Right renal cortex interstitium (tissue), 3 donors: ENCODE results near the gene GRIK4. TPM values are rescaled to one million over a fixed set of nuclear protein-coding genes. Genes with fewer than 3 reads are reported as not detected.

Experiments used
- DNase-seq, 3 donors: peaks; one replicate each; pipeline ENCODE4 v3.0.0-alpha.2; 2013; ENCODE audit warnings: low read depth in 3 of 3, low spot score in 2 of 3
- polyA plus RNA-seq, 3 donors: library from polyadenylated mRNA; unstranded; fragments of 120-200 nt; gene quantifications; one replicate each; pipeline ENCODE4 v1.2.1, GENCODE V29; 2013; ENCODE audit not compliant: insufficient read length in 3 of 3

GRIK4 gene
- polyA plus RNA-seq, 3 donors, result 0.93 to 1.3 (median 1.1) TPM

GRCh38 chr11:120793806-120794479 is 282.4 kb downstream of the GRIK4 start:
- no peak for DNase-seq

DNA sequence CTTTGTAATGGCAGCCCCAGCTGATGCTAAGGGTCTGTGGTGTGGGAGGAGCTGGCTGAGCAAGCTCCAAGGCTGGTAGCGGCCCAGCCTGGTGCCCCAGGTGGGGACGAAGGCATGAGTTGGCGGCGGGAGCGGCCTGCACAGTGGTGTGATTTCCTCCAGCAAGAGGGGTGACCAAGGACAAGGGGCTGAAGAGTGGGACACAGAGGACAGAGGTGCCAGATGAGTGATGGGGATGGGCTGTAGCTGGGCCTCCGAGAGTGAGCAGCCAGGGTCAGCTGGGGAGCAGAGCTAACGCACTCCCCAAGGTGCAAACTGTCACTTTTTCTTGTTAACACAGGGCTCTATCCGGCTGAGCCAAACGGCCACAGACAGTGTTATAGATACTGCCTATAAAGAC is 283.2 kb downstream of the GRIK4 start:
- no peak for DNase-seq

- DNase-seq, result no peak
These were observed 283.6 kb downstream of the GRIK4 start for GRCh38 chr11:120795185-120795584.

DNA sequence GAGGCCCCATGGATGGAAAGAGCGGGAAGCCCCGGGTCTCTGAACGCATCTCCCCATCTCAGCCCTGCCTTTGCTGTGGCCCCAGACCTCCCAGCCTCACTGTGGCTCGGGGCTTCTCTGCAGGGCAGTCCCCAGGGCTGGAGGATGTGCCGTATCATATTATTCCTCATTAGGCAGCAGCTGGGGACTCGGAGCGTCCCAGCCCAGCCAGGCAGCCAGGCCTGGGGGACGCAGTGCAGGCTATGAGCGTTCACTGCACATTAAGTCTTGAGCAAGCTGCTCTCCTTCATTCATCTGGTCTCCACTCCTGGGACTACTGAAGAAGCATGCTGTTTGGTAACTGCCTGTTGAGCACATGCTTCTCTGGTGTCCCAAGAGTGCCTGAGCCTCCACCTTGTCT is 285.6 kb downstream of the GRIK4 start:
- no peak for DNase-seq

DNA sequence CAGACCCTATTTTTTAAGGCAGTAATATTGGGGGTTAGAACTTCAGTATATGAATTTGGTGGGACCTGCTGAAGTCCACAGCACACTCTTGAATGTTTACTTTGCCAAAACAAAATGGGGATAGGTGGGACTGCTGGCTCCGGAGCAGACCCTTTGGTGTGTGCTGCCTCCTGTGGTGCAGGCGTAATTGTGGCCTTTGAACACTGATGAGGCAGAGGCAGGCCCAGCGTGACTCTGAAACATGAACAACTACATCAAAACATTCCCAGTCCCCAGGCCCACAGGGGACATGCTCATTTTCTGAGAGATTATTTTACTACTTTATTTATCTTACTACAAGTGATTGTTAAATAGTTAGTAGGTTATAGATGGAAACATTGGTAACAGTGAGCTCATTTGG is 287.3 kb downstream of the GRIK4 start:
- no peak for DNase-seq

DNA sequence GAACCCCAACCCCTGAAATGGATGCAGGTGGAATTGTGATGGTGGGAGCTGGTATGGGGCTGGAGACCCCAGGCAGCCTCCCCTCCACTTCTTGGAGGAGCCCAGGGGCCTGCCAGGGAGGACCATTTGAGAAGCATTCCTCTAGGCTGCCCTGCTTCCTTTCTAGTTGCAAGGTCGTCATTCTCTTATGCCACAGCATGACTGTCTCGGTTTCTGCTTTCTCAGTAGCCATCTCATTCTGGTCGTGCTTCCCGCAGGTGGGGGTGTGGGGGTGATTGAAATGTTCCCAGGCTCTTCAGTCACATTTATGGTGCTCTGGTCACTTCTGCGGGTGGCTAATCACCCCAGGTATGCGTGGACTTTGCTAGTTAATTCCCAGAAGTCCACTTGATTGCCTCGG is 288.7 kb downstream of the GRIK4 start:
- no peak for DNase-seq

DNA sequence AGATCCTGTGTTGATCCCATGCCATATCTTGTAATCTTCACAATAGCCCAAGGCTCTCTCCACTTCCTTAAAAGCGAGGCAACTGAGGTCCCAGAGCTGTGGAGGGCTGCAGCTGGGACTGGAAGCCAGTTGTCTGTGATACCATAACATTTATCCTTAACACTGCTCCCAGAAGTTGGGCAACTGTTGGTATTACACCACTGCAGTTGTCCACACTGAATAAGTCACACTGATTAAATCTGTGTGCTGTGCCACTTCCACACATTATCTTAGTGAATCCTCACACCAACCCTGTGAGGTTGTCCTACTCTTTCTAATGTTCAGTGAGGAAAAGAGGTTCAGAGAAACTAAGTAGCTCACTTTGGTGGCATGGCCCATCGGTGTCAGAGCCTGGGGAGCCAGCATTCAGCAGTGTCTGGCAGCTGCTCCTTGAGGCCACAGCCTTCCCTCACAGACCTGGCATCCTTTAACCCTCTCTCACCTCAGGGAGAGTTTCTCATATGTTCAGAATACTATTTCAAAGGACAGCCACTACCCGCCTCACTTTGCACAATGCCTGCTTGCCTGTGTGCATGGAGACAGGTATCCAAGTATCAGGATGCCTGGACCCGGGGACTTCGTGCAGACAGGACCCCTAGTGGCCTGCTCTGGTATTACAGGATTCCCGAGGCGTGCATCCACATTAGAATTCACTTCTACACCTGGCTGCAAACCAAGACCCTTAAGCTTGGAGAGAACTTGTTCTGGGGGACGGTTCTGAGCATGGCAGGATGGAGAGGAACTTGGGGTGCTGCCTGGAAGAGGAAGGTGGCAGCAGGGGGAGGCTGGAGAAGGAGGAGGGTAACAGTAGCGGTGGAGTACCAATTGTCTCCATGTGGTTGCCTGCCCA is 290.5 kb downstream of the GRIK4 start:
- DNase-seq, result peak; percentile 29 to 49 (median 44)

DNA sequence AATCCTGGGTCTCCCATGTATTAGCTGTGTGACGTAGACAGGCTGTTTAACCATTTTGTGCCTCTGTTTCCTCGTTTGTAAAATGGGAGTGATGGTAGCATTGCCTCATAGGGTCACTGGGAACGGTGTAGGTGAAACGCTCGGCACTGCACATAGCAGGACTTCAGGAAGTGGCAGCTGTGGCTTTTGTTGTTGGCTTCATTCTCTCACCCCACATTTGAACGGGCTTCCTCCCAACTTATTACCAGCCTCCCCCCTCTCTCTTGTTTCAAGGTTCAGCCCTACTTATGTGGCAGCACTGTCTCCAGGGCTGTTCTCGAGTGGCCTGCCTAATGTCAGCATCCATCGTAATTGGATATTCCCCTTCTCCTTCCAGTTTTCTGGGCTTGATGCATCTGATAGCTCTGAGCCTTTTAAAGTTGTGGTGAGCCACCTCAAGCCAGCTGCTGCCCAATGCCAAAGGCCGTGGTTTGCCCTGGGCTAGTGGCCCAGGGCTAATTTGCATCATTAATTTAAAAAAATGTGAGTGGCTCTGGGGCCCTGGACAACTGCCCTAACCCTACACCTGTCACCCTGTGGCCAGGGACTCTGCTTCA is 294.5 kb downstream of the GRIK4 start:
- no peak for DNase-seq

GRCh38 chr11:120807414-120808150 is 296.0 kb downstream of the GRIK4 start:
- DNase-seq, result no peak

DNA sequence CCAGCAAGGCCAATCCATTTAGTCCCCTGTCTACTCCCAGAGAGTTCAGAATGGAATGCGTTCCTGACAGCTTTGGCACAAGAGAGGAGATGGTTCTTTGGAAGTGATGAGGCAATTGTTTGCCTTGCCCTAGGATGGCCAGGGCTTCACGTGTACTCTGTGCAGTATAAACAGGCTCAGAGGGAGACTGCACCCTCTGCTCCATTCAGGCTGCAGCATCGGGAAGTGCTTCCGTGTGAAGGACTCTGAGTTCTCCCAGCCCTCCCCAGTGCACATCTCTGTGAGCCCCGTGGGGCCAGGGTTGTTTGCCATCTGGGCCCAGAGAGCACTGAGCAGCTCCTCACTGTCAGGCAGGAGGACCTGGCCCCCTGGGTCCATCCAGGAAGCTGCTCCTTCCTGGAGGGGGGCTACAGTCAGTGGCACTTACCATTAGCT is 297.1 kb downstream of the GRIK4 start:
- no peak for DNase-seq

DNA sequence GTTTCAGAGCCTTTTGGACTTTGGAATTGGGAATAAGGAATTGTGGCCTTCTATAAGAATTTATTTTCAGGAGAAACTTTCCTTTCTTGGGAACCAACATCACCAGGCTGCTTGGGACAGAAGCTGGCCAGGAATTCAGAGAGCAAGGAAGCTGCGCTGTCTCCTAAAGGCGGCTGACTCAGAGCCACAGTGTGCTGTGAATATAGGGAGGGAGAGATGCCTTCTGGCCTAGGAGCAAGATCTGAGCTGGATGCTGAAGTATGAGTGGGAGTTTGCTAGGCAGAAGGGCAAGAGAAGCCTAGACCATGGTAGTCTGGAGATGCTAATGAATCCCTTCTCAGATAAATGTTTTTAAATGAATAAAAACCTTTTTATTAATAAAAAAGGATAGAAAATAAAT is 298.7 kb downstream of the GRIK4 start:
- DNase-seq, result no peak

GRCh38 chr11:120811199-120811598 is 299.7 kb downstream of the GRIK4 start:
- no peak for DNase-seq

- DNase-seq, result no peak
These were observed 300.2 kb downstream of the GRIK4 start for GRCh38 chr11:120811731-120812130.

DNA sequence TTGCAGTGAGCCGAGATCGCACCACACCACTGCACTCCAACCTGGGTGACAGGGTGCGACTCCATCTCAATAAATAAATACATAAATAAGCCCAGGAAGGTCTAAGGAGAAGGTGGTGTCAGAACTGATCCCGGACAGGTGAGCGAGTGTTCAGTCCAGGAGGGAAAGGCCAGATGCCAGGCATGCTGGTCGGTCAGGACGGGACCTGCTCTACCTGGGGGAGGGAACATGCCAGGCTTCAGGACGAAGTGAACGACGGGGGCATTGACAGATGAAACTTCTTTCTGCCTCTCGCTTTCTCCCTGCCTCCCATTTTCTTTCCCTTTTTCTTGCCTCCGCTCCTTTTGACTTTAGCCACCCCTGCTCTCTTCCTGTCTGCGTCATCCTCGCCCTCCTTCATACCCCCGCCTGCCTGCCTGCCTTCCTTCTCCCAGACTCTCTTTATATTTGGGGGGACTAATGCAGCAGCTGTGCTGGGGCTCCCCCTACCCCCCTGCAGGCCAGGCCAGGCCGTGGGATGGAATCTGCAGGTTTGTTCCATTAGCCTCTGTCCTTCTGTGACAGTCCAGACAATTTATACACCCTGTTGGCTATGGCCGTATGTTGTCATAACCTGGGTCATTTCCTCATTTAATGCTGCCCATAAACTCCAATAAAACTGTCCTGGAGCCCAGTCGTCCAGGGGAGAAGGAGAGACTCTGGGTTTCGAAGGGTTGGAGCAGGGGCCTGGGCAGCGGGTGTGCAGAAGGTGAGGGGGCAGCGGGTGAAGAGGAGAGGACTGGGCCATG is 303.2 kb downstream of the GRIK4 start:
- peak in 2 of 3 donors; percentile 39 to 65 for DNase-seq

DNA sequence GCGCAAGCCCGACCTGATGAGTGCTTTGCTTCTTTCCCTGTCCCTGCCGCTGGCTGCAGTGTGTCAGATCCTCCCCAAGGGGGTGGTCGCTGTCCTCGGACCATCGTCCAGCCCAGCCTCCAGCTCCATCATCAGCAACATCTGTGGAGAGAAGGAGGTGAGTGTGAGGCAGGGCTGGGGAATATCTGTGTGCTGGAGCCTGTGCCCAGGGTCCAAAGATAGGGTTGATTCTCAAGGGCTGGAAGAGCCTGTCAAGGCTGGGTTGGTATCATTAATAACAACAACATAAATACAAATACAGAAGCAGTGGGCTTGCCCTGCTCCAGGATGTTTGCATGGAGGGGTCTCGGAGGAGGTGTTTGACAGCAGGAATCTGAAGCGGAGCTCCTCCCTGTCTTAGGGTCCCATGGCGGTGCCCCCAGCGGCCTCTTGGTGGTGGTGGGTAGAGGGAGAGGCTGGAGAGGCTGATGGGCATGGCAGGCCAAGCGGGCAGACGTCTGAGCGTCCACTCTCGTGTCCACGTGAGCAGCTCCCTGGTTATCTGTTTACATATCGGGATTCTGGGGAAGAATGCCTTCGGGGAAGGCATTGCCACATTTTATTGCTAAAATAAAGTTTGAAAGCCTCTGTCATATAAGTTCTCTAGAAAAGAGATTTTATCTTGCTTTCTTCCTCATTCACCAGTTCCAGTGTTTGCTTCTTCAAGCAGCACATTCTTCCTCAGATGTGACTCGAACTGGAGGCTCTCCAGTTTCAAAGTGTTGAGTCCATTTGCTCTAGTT is 304.0 kb downstream of the GRIK4 start:
- DNase-seq, result no peak

- DNase-seq, result no peak
These were observed 304.6 kb downstream of the GRIK4 start for GRCh38 chr11:120816176-120816575.

- DNase-seq, result no peak
These were observed 305.2 kb downstream of the GRIK4 start for GRCh38 chr11:120816711-120817110.

GRCh38 chr11:120817158-120817557 is 305.6 kb downstream of the GRIK4 start:
- DNase-seq, result no peak

GRCh38 chr11:120818097-120818496 is 306.5 kb downstream of the GRIK4 start:
- DNase-seq, result no peak
